DMS114 treated with DMSO at 0.1 percent for 48 hours (cell line): ENCODE results near the gene EBF4.

ENCODE experiments used
- DNase-seq: peaks from one replicate; lab custom pipeline; 2025; ENCODE audit not compliant: unreplicated experiment; lab: John Stamatoyannopoulos, UW

EBF4 gene

GRCh38 chr20:2741881-2742280 is 49.3 kb downstream of the EBF4 start:
- DNase-seq, result no peak

- DNase-seq, result no peak
Measured at GRCh38 chr20:2742431-2742830, 49.9 kb downstream of the EBF4 start.

GRCh38 chr20:2742934-2743559 is 50.5 kb downstream of the EBF4 start:
- DNase-seq, result peak; percentile 11

GRCh38 chr20:2745060-2745910 is 52.7 kb downstream of the EBF4 start:
- DNase-seq, result no peak

GRCh38 chr20:2745936-2746635 is 53.5 kb downstream of the EBF4 start:
- no peak for DNase-seq

GRCh38 chr20:2746636-2747265 is 54.2 kb downstream of the EBF4 start:
- no peak for DNase-seq

- DNase-seq, result no peak
Measured at GRCh38 chr20:2747676-2748235, 55.2 kb downstream of the EBF4 start.

- DNase-seq, result no peak
Measured at GRCh38 chr20:2748551-2749342, 56.2 kb downstream of the EBF4 start.

GRCh38 chr20:2749343-2749950 is 56.9 kb downstream of the EBF4 start:
- DNase-seq, result no peak

- no peak for DNase-seq
Measured at GRCh38 chr20:2749951-2750490, 57.4 kb downstream of the EBF4 start.

GRCh38 chr20:2750491-2751251 is 58.1 kb downstream of the EBF4 start:
- no peak for DNase-seq

- DNase-seq, result no peak
Measured at GRCh38 chr20:2751347-2751877, 58.8 kb downstream of the EBF4 start.

GRCh38 chr20:2751878-2752566 is 59.4 kb downstream of the EBF4 start:
- DNase-seq, result no peak

- peak; percentile 29 for DNase-seq
Measured at GRCh38 chr20:2752567-2753460, 60.2 kb downstream of the EBF4 start.

GRCh38 chr20:2753461-2754040 is 61.0 kb downstream of the EBF4 start:
- no peak for DNase-seq

GRCh38 chr20:2754424-2754823 is 61.8 kb downstream of the EBF4 start:
- no peak for DNase-seq
